Measurements from ENCODE around the gene PSMD12. TPM values are rescaled to one million over a fixed set of nuclear protein-coding genes. Genes with fewer than 3 reads are reported as not detected.
"Not testable (repeated sequence)": the region's sequence is repeated elsewhere in the genome, so short reads cannot be mapped to it uniquely, and the experiment has no call there.

PSMD12 gene
- total RNA-seq, 1 experiment from 2014 or later = 59.4 TPM

GRCh38 chr17:67400193-67400592, 33.8 kb upstream of the PSMD12 start:
- Histone ChIP-seq H3K4me1 (replicated peaks) (no peaks in the 10 kb centered on the region), H3K27ac (no peak overlapping the region), H3K36me3 (no peaks in the 10 kb centered on the region), H3K9me3 (replicated peaks) (no peaks in the 10 kb centered on the region; the same call in 1 of the 2 replicates), H3K4me3 (no peak overlapping the region), H3K27me3 (replicated peaks) (no peaks in the 10 kb centered on the region; the same call in 1 of the 2 replicates)
- DNase-seq (ENCODE audit: low read depth in 1 of 2, low spot score in 2 of 2) = no peak

DNA sequence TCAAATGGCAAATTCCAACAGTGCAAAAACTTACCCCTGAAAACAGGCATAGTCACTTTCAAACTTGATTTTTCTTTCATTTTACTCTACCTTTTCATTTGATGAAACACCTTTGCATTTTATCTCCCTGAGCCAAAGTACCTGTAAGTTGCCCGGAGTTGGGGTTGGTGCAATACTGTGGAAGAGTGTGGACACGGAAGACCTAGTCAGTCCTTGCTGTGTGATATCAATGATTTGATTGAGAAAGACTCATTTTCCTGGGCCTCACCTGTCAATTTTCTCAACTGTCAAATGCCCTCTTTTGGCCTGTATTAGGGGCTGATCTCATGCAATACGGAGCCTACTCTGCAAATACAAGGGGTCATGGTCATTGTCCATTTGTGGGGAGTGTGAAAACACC, 33.3 kb upstream of the PSMD12 start:
- Histone ChIP-seq H3K4me1 (replicated peaks) (no peaks in the 10 kb centered on the region), H3K9me3 (replicated peaks) (no peaks in the 10 kb centered on the region; the same call in 1 of the 2 replicates), H3K27ac (no peak overlapping the region), H3K4me3 (no peak overlapping the region), H3K27me3 (replicated peaks) (no peaks in the 10 kb centered on the region; the same call in 1 of the 2 replicates), H3K36me3 (no peaks in the 10 kb centered on the region)
- no peak for DNase-seq (ENCODE audit: low read depth in 1 of 2, low spot score in 2 of 2)

DNA sequence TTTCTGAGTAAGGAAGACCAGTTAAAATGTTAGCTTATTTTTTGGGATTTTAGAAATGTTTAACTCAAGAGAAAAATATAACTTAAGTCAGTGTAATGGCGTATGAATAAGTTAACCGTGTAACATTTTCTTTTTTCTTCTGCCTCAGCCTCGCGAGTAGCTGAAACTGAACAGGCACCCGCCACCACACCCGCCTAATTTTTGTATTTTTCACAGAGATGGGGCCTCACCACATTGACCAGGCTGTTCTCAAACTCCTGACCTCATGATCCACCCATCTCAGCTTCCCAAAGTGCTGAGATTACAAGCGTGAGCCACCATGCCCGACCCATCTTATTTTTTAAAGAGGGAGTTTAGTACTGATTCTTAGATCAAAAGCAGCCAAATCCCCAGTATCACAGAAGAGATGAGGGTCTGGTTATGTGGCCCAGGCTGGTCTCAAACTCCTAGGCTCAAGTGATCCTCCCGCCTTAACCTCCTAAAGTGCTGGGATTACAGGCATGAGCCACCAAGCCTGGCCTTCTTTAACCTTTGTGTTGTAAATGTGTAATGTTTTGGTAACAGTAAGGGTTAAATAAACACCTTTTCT, 27.5 kb upstream of the PSMD12 start:
- Histone ChIP-seq H3K27ac (no peak overlapping the region), H3K9me3 (replicated peaks) (no peaks in the 10 kb centered on the region)

DNA sequence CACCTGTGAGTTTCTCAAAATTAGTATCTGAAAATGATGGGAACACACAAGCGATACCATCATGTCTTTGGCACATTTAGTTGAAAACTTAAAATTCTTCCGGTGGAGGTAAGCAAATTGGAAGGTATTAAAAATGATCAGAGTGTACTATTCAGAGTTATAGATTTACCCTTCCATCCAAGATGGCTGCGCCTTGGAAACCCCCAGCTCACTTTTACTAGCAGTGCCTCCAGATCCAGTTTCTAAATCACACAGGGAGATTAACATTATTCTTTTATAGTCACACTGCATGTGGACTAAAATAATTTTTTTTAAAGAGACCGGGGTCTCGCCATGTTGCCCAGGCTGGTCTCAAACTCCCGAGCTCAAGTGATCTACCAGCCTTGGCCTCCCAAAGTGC, 25.7 kb upstream of the PSMD12 start:
- H3K27ac ChIP-seq = no peak overlapping the region
- no peaks in the 10 kb centered on the region for H3K9me3 ChIP-seq (replicated peaks)
- no peaks in the 10 kb centered on the region for H3K27me3 ChIP-seq (replicated peaks)

More for the DNA sequence above, 27.5 kb upstream of the PSMD12 start:
- no peak for DNase-seq (ENCODE audit: low read depth in 1 of 2, low spot score in 2 of 2)
- Histone ChIP-seq H3K4me1 (replicated peaks) (peaks cover 18% of the 10 kb centered on the region), H3K4me3 (no peak overlapping the region), H3K36me3 (no peaks in the 10 kb centered on the region), H3K27me3 (replicated peaks) (no peaks in the 10 kb centered on the region)

GRCh38 chr17:67390646-67391361, 24.4 kb upstream of the PSMD12 start:
- Histone ChIP-seq H3K36me3 (no peaks in the 10 kb centered on the region), H3K27ac (peak overlapping the region; percentile 56), H3K4me1 (replicated peaks) (peaks cover 18% of the 10 kb centered on the region), H3K9me3 (replicated peaks) (no peaks in the 10 kb centered on the region), H3K4me3 (no peak overlapping the region), H3K27me3 (replicated peaks) (no peaks in the 10 kb centered on the region)
- peak; percentile 86 to 91 for DNase-seq (ENCODE audit: low read depth in 1 of 2, low spot score in 2 of 2)

More for the DNA sequence above, 25.7 kb upstream of the PSMD12 start:
- no peak for DNase-seq (ENCODE audit: low read depth in 1 of 2, low spot score in 2 of 2)
- H3K36me3 ChIP-seq = no peaks in the 10 kb centered on the region
- H3K4me3 ChIP-seq = no peak overlapping the region
- peaks cover 18% of the 10 kb centered on the region for H3K4me1 ChIP-seq (replicated peaks)

- Histone ChIP-seq H3K4me3 (no peak overlapping the region), H3K27ac (peak overlapping the region; percentile 5)
Measured at GRCh38 chr17:67390006-67390645, 23.7 kb upstream of the PSMD12 start.

DNA sequence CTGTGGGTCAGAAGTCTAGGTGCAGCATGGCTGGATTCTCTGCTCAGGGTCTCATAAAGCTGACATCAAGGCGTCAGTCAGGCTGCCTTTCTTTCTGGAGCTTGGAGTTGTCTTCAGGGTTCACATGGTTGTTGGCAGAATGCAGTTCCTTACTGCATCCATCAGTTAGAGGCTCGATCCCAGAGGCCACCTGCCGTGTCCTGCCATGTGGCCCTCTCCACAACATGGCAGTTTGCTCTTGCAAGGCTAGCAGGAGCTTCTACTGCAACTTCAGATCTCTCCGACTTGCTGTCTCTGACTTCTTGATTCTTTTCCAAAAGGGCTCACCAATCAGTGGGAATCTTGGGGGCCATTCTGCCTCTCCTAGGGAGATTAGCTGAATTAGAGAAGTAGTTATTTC, 22.6 kb upstream of the PSMD12 start:
- Histone ChIP-seq H3K27me3 (replicated peaks) (no peaks in the 10 kb centered on the region), H3K4me3 (no peak overlapping the region), H3K27ac (no peak overlapping the region), H3K9me3 (replicated peaks) (no peaks in the 10 kb centered on the region), H3K36me3 (no peaks in the 10 kb centered on the region), H3K4me1 (replicated peaks) (peaks cover 18% of the 10 kb centered on the region)
- no peak for DNase-seq (ENCODE audit: low read depth in 1 of 2, low spot score in 2 of 2)

More at GRCh38 chr17:67390006-67390645, 23.7 kb upstream of the PSMD12 start:
- Histone ChIP-seq H3K36me3 (no peaks in the 10 kb centered on the region), H3K4me1 (replicated peaks) (peaks cover 18% of the 10 kb centered on the region), H3K27me3 (replicated peaks) (no peaks in the 10 kb centered on the region), H3K9me3 (replicated peaks) (no peaks in the 10 kb centered on the region)
- no peak for DNase-seq (ENCODE audit: low read depth in 1 of 2, low spot score in 2 of 2)

DNA sequence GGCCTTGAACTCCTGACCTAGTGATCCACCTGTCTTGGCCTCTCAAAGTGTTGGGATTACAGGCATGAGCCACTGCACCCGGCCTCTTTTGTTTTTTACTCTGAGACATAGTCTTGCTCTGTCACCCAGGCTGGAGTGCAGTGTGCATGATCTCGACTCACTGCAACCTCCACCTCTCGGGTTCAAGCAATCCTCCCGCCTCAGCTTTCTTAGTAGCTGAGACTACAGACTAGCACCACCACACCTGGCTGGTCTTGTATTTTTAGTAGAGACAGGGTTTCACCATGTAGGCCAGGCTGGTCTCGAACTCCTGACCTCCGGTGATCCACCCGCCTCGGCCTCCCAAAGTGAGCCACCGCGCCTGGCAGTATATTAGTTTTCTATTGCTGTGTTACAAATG, 22.2 kb upstream of the PSMD12 start:
- H3K27ac ChIP-seq; H3K27me3 ChIP-seq (replicated peaks); H3K36me3 ChIP-seq; H3K9me3 ChIP-seq (replicated peaks); DNase-seq (ENCODE audit: low read depth in 1 of 2, low spot score in 2 of 2); H3K4me3 ChIP-seq: not testable (repeated sequence)
- H3K4me1 ChIP-seq (replicated peaks) = peaks cover 18% of the 10 kb centered on the region

GRCh38 chr17:67386965-67387551, 20.7 kb upstream of the PSMD12 start:
- peak; percentile 65 to 73 for DNase-seq (ENCODE audit: low read depth in 1 of 2, low spot score in 2 of 2)

DNA sequence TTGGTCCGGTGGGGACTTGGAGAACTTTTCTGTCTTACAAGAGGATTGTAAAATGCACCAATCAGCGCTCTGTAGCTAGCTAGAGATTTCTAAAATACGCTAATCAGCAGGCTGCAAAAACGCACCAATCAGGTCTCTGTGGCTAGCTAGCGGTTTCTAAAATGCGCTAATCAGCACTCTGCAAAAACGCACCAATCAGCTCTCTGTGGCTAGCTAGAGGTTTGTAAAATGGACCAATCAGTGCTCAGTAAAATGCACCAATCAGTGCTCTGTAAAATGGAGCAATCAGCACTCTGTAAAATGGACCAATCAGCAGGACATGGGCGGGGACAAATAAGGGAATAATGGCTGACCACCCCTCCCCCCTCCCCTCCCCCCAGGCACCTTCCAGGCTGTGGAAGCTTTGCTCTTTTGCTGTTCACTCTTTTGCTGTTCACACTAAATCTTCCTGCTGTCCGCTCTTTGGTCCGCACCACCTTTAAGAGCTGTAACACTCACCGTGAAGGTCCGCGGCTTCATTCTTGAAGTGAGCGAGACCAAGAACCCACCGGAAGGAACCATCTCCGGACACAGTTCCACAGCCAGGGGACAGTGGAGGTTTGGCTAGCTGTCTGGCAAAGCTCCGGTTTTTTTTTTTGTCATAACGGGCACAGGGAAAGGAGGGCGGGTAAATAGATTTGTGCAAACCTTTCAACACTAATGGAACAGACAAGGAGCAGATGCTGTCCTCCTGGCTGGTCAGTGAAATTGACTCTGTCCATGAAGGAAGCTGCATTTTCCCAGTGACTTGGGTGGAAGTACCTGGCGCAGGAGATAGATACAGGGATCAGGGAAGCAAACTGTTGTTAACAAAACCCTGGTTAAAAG, 19.0 kb upstream of the PSMD12 start:
- no peaks in the 10 kb centered on the region for H3K27me3 ChIP-seq (replicated peaks)
- no peak overlapping the region for H3K27ac ChIP-seq
- no peak overlapping the region for H3K4me3 ChIP-seq
- H3K9me3 ChIP-seq (replicated peaks) = no peaks in the 10 kb centered on the region
- peaks cover 5% of the 10 kb centered on the region for H3K4me1 ChIP-seq (replicated peaks)
- no peak for DNase-seq (ENCODE audit: low read depth in 1 of 2, low spot score in 2 of 2)
- H3K36me3 ChIP-seq = no peaks in the 10 kb centered on the region

More at GRCh38 chr17:67386965-67387551, 20.7 kb upstream of the PSMD12 start:
- no peaks in the 10 kb centered on the region for H3K36me3 ChIP-seq
- H3K4me3 ChIP-seq = no peak overlapping the region
- no peaks in the 10 kb centered on the region for H3K9me3 ChIP-seq (replicated peaks)
- no peak overlapping the region for H3K27ac ChIP-seq
- H3K27me3 ChIP-seq (replicated peaks) = no peaks in the 10 kb centered on the region
- H3K4me1 ChIP-seq (replicated peaks) = peaks cover 18% of the 10 kb centered on the region

GRCh38 chr17:67381929-67382257, 15.5 kb upstream of the PSMD12 start:
- Histone ChIP-seq H3K36me3 (no peaks in the 10 kb centered on the region), H3K27me3 (replicated peaks) (no peaks in the 10 kb centered on the region), H3K4me3 (no peak overlapping the region), H3K4me1 (replicated peaks) (peaks cover 18% of the 10 kb centered on the region), H3K27ac (no peak overlapping the region), H3K9me3 (replicated peaks) (no peaks in the 10 kb centered on the region; the same call in 1 of the 2 replicates)
- no peak for DNase-seq (ENCODE audit: low read depth in 1 of 2, low spot score in 2 of 2)

DNA sequence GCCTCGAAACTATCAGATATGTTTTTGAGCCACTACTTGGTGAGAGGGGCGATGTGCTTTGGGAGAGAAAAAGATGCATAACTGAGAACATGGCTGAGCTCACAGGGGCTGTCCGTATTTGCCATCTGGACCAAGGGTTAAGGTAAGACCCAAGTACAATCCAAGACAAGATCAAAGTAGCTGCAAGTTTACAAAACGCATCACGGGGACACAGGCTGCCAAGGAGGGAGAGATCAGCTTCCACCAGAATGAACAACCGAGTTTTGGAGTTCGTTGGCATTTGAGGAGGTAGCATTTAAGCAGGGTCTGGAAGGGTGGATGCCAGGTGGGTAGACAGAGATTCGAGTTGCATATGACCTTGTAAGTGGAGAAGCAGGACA, 12.9 kb upstream of the PSMD12 start:
- H3K4me1 ChIP-seq (replicated peaks) = peaks cover 27% of the 10 kb centered on the region
- H3K4me3 ChIP-seq = peak overlapping the region; percentile 60
- 0 out of 2 replicates have a peak overlapping the region, but pooled peaks have one; percentile 14 for H3K27ac ChIP-seq
- H3K36me3 ChIP-seq = no peaks in the 10 kb centered on the region
- no peaks in the 10 kb centered on the region; the same call in 1 of the 2 replicates for H3K9me3 ChIP-seq (replicated peaks)
- no peak for DNase-seq (ENCODE audit: low read depth in 1 of 2, low spot score in 2 of 2)
- no peaks in the 10 kb centered on the region for H3K27me3 ChIP-seq (replicated peaks)

Data from SJSA1 (cell line).